SK-N-SH treated with all-trans-retinoic acid at 6 μM for 48 hours (cell line): Measurements from ENCODE around the gene RBM17.

Experiments
- ATAC-seq: fragments of 200-7000 bp; cut with Tn5 transposase; 3 replicates; pipeline ENCODE4 v1.9.1; 2020; ENCODE audit warnings: mild to moderate bottlenecking, moderate library complexity
- ARNTL ChIP-seq: fragments of 450-650 bp; formaldehyde crosslinking; IDR thresholded peaks from 2 replicates; pipeline ENCODE4 v1.5.0; 2020; ENCODE audit warnings: low read depth, mild to moderate bottlenecking, moderate library complexity, borderline replicate concordance
- BACH2 ChIP-seq: fragments of 250-450 bp; sonication (Bioruptor Pico); IDR thresholded peaks from 2 replicates; pipeline ENCODE4 v1.9.0; 2021; ENCODE audit warnings: mild to moderate bottlenecking, borderline replicate concordance
- CREB5 ChIP-seq: fragments of 250-450 bp; sonication (Bioruptor Pico); IDR thresholded peaks from 2 replicates; pipeline ENCODE4 v1.5.1; 2020; ENCODE audit warnings: low read depth, mild to moderate bottlenecking, moderate library complexity
- CSDC2 ChIP-seq: fragments of 250-450 bp; sonication (Bioruptor Pico); IDR thresholded peaks from 2 replicates; pipeline ENCODE4 v1.5.0; 2020; ENCODE audit warnings: mild to moderate bottlenecking, moderate library complexity
- ESRRG ChIP-seq: fragments of 250-450 bp; sonication (Bioruptor Pico); IDR thresholded peaks from 2 replicates; pipeline ENCODE4 v1.6.1; 2021; ENCODE audit warnings: mild to moderate bottlenecking
- GLIS3 ChIP-seq: fragments of 250-450 bp; sonication (Bioruptor Pico); IDR thresholded peaks from 2 replicates; pipeline ENCODE4 v1.5.0; 2020; ENCODE audit warnings: mild to moderate bottlenecking, moderate library complexity
- ISL1 ChIP-seq: fragments of 250-450 bp; sonication (Bioruptor Pico); IDR thresholded peaks from 2 replicates; pipeline ENCODE4 v2.1.2; 2022; ENCODE audit warnings: mild to moderate bottlenecking, moderate library complexity
- OSR1 ChIP-seq: fragments of 250-450 bp; sonication (Bioruptor Pico); IDR thresholded peaks from 2 replicates; pipeline ENCODE4 v1.8.0; 2022; ENCODE audit warnings: moderate library complexity, mild to moderate bottlenecking, inconsistent platforms
- PATZ1 ChIP-seq: fragments of 250-450 bp; sonication (Bioruptor Pico); IDR thresholded peaks from 2 replicates; pipeline ENCODE4 v1.8.0; 2020; ENCODE audit warnings: mild to moderate bottlenecking, moderate library complexity, borderline replicate concordance
- POU6F1 ChIP-seq: fragments of 250-450 bp; sonication (Bioruptor Pico); IDR thresholded peaks from 2 replicates; pipeline ENCODE4 v1.8.0; 2021; ENCODE audit warnings: low read depth, mild to moderate bottlenecking, moderate library complexity, borderline replicate concordance
- PPARA ChIP-seq: fragments of 250-450 bp; sonication (Bioruptor Pico); IDR thresholded peaks from 2 replicates; pipeline ENCODE4 v1.5.0; 2020; ENCODE audit warnings: mild to moderate bottlenecking, borderline replicate concordance
- RARB ChIP-seq: fragments of 250-450 bp; sonication (Bioruptor Pico); IDR thresholded peaks from 2 replicates; pipeline ENCODE4 v1.8.0; 2021; ENCODE audit warnings: mild to moderate bottlenecking, moderate library complexity
- SNAI2 ChIP-seq: fragments of 250-450 bp; sonication (Bioruptor Pico); IDR thresholded peaks from 2 replicates; pipeline ENCODE4 v1.5.0; 2020; ENCODE audit warnings: mild to moderate bottlenecking, moderate library complexity
- TCF4 ChIP-seq: fragments of 250-450 bp; sonication (Bioruptor Pico); IDR thresholded peaks from 2 replicates; pipeline ENCODE4 v1.8.0; 2021; ENCODE audit warnings: mild to moderate bottlenecking, moderate library complexity, borderline replicate concordance
- TOX ChIP-seq: fragments of 250-450 bp; sonication (Bioruptor Pico); IDR thresholded peaks from 2 replicates; pipeline ENCODE4 v1.8.0; 2021; ENCODE audit warnings: mild to moderate bottlenecking, moderate library complexity, borderline replicate concordance
- TSHZ2 ChIP-seq: fragments of 250-450 bp; sonication (Bioruptor Pico); IDR thresholded peaks from 2 replicates; pipeline ENCODE4 v1.5.0; 2020; ENCODE audit warnings: mild to moderate bottlenecking, moderate library complexity
- ZC3H10 ChIP-seq: fragments of 250-450 bp; sonication (Bioruptor Pico); IDR thresholded peaks from 2 replicates; pipeline ENCODE4 v1.5.1; 2021; ENCODE audit warnings: mild to moderate bottlenecking, moderate library complexity
- ZFP3 ChIP-seq: fragments of 250-450 bp; sonication (Bioruptor Pico); IDR thresholded peaks from 2 replicates; pipeline ENCODE4 v1.5.0; 2020; ENCODE audit warnings: mild to moderate bottlenecking, moderate library complexity
- ZFP30 ChIP-seq: fragments of 450-650 bp; formaldehyde crosslinking; IDR thresholded peaks from 2 replicates; pipeline ENCODE4 v1.5.0; 2022; ENCODE audit warnings: mild to moderate bottlenecking, moderate library complexity
- ZNF565 ChIP-seq: fragments of 450-650 bp; formaldehyde crosslinking; conservative IDR thresholded peaks from 2 replicates; pipeline ENCODE4 v1.5.0; 2020; ENCODE audit warnings: low read depth, mild to moderate bottlenecking, moderate library complexity
- ZNF70 ChIP-seq: fragments of 450-650 bp; formaldehyde crosslinking; IDR thresholded peaks from 2 replicates; pipeline ENCODE4 v1.5.0; 2020; ENCODE audit warnings: mild to moderate bottlenecking, moderate library complexity
- ZNF8 ChIP-seq: fragments of 450-650 bp; formaldehyde crosslinking; IDR thresholded peaks from 2 replicates; pipeline ENCODE4 v1.5.0; 2020; ENCODE audit warnings: mild to moderate bottlenecking, moderate library complexity

RBM17 gene

GRCh38 chr10:6048281-6049030 is 40.4 kb upstream of the RBM17 start:
- TF ChIP-seq ARNTL (CRISPR knock-in tag) (no peak), SNAI2 (no peak), TSHZ2 (CRISPR knock-in tag) (no peak), CREB5 (CRISPR knock-in tag) (no peak), OSR1 (CRISPR knock-in tag) (no peak), ZNF8 (no peak), PPARA (no peak), POU6F1 (CRISPR knock-in tag) (no peak), BACH2 (CRISPR knock-in tag) (no peak), ZFP3 (CRISPR knock-in tag) (no peak), GLIS3 (CRISPR knock-in tag) (no peak), RARB (CRISPR knock-in tag) (no peak), PATZ1 (CRISPR knock-in tag) (no peak)
- no peak for ATAC-seq

GRCh38 chr10:6049031-6049400 is 39.8 kb upstream of the RBM17 start:
- ATAC-seq, result no peak
- no peak for TF ChIP-seq ISL1 (CRISPR knock-in tag)
- no peak for TF ChIP-seq ZFP30
- no peak for TF ChIP-seq TOX
- TF ChIP-seq TCF4, result no peak
- no peak for TF ChIP-seq ESRRG
- TF ChIP-seq TSHZ2 (CRISPR knock-in tag), result no peak
- no peak for TF ChIP-seq PPARA
- no peak for TF ChIP-seq SNAI2
- TF ChIP-seq ZNF8, result no peak

GRCh38 chr10:6050801-6051445 is 37.9 kb upstream of the RBM17 start:
- no peak for TF ChIP-seq CSDC2 (CRISPR knock-in tag)
- TF ChIP-seq ARNTL (CRISPR knock-in tag), result no peak
- TF ChIP-seq POU6F1 (CRISPR knock-in tag), result no peak
- no peak for TF ChIP-seq BACH2 (CRISPR knock-in tag)
- no peak for TF ChIP-seq PATZ1 (CRISPR knock-in tag)
- no peak for TF ChIP-seq ZFP30
- TF ChIP-seq ZC3H10 (CRISPR knock-in tag), result no peak
- no peak for TF ChIP-seq TOX
- TF ChIP-seq ESRRG, result no peak
- no peak for TF ChIP-seq ZNF70 (CRISPR knock-in tag)
- no peak for TF ChIP-seq GLIS3 (CRISPR knock-in tag)
- TF ChIP-seq ZFP3 (CRISPR knock-in tag), result no peak
- TF ChIP-seq ISL1 (CRISPR knock-in tag), result no peak
- no peak for TF ChIP-seq PPARA
- TF ChIP-seq ZNF565, result no peak
- TF ChIP-seq OSR1 (CRISPR knock-in tag), result no peak
- ATAC-seq, result peak; percentile 82
